Activated CD8-positive, alpha-beta memory T cell treated with anti-CD3 and anti-CD28 coated beads for 24 hours (primary cell): ENCODE results near the gene OR2H2.

Source experiments
- DNase-seq: peaks from one replicate; pipeline ENCODE4 v3.0.0-alpha.2; 2020

Gene OR2H2

DNA sequence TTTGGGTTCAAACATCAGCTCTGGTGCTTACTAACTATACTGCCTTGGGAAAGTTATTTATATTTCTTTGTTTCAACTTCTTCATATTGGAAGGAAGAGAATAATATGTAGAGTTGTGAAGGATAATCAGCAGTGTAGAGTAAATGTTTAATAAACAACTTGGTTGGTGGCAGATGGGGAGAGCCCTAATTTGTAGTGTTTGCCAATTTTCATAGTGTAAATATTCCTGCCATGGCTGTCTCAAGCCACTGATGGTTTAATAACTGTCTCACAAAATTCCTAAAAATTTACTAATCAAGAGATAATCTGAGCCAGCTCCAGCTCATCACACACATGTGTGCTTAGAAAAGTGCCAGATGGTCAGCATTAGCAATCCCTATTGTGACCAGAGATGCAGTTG is at the start of gene OR2H2:
TSS of gene OR2H2 (plus strand) at position 301 of the 400 bp plus-strand sequence. CDS start 2,824 bp downstream, outside the sequence.
- DNase-seq = no peak

DNA sequence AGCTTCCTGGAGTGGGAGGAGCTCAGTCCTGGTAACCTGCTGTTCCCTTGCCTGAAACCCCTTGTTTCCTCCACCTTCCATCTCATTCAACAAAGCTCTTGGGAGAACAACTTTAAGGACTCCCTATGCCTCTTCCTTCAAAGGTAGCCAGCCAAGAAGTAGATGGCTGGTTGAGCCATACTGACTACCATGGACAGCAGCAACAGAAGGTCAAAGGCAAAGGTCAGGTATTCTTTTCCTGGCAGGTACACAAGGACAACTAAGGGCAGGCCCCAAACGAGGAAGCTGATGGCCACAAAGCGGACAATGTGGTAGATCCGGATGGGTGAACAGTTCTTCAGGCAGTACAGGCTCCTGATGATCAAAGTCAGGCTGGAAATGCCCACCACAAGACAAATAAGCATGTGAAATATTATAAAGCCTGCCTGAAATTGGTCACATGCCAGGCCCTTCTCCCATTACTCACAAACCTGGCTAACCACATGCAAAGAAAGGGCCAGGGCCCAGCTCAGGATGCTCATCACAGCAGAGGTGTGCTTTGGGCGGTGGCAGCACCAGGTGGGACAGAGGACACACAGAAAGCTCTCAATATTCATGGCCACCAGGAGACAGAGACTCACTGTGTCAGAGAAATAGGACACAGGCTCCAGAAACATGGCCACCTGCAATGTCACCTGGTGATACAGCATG is 47.1 kb upstream of the OR2H2 start:
- no peak for DNase-seq

DNA sequence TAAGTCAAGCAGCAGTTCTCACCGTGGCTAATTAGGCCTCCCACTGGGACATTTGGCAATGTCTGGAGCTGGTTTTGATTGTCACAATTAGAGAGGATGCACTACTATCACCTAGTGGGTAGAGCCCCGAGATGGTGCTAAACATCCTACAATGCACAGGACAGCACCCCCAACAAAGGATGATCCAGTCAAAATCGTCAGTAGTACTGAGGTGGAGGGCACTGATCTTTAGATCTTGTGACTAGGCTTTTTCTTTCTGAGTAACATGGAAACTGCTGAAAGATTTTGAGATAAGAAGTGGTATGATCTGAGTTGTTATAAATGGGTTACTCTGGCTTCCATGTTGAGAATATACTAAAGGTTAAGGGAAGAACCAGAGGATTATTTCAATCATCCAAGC is 37.3 kb upstream of the OR2H2 start:
- no peak for DNase-seq

DNA sequence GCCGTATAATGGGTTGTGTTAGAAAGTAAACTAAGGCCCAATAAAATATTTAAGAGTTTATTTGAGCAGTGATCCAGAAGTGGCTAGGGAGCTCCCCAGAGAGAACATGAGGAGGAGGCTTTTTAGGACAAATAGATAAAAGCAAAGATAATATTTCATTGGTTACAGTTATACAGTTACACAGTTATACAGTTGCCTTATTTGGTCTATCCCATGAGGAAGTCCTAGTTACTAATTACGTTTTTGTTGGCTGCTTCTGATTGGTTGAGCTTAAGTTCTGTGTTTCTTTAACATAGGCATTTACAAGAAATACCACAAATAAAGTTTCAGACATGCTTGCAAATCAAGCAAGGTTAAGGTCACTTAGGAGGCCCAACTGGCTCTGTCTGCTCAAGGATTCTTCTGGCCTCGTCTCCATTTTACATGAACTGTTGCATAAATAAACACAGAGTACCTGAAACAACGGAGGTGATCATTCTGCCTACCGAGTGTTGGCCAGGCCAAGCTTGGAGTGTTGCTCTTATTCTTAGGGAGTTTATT is 32.3 kb upstream of the OR2H2 start:
- DNase-seq = peak; percentile 69

DNA sequence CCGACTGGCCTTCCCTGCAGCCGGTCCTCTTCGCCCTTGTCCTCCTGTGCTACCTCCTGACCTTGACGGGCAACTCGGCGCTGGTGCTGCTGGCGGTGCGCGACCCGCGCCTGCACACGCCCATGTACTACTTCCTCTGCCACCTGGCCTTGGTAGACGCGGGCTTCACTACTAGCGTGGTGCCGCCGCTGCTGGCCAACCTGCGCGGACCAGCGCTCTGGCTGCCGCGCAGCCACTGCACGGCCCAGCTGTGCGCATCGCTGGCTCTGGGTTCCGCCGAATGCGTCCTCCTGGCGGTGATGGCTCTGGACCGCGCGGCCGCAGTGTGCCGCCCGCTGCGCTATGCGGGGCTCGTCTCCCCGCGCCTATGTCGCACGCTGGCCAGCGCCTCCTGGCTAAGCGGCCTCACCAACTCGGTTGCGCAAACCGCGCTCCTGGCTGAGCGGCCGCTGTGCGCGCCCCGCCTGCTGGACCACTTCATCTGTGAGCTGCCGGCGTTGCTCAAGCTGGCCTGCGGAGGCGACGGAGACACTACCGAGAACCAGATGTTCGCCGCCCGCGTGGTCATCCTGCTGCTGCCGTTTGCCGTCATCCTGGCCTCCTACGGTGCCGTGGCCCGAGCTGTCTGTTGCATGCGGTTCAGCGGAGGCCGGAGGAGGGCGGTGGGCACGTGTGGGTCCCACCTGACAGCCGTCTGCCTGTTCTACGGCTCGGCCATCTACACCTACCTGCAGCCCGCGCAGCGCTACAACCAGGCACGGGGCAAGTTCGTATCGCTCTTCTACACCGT is 31.5 kb upstream of the OR2H2 start:
- DNase-seq = peak; percentile 73

DNA sequence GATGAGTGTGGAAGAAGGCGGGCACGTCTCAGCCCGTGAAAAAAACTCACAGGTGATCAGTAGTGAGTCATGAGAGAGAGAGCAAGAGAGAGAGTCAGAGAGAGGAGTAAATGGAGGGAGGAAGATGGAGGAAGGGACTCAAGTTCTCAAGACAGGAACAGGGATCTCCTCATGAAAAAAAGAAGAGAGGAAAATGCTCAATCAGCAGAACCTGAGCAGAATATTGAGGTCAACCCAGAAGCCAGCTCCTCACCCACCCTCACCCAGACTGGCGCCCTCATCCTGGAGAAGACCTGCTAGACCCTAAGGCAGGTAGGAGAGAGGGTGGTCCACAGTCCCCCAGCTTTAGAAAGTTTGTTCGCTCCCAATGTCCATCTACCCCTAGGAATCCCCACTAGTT is 30.2 kb upstream of the OR2H2 start:
- no peak for DNase-seq

DNA sequence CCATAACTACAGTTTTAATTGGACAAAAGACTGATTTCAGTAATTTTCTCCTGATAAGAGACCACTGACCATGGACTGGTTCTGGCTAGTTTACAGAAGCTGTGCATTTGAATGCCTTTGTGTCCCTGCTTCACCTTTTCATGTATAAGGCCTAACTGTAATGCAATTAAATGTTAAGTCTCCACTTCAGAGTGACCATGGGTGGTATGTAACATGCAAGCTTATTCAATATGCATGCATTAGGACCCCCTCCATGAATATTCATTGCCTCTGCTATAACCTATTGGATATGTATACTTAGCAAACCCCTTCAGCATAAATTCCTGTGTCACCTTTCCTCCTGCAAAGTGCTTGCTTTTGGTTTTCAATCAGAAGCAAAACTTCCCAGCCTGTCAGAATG is 27.6 kb upstream of the OR2H2 start:
- no peak for DNase-seq

DNA sequence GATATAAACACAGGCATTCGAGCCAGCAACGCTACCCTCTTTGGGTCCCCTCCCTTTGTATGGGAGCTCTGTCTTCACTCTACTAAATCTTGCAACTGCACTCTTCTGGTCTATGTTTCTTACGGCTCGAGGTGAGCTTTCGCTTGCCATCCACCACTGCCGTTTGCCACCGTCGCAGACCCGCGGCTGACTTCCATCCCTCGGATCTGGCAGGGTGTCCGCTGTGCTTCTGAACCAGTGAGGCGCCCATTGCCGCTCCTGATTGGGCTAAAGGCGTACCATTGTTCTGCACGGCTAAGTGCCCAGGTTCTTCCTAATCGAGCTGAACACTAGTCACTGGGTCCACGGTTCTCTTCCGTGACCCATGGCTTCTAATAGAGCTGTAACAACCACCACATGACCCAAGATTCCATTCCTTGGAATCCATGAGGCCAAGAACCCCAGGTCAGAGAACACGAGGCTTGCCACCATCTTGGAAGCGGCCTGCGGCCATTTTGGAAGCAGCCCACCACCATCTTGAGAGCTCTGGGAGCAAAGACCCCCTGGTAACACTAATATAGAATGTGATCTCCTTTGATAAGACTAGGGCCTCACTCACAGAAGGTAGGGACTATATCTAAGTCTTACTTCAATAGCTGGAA is 26.4 kb upstream of the OR2H2 start:
- no peak for DNase-seq

DNA sequence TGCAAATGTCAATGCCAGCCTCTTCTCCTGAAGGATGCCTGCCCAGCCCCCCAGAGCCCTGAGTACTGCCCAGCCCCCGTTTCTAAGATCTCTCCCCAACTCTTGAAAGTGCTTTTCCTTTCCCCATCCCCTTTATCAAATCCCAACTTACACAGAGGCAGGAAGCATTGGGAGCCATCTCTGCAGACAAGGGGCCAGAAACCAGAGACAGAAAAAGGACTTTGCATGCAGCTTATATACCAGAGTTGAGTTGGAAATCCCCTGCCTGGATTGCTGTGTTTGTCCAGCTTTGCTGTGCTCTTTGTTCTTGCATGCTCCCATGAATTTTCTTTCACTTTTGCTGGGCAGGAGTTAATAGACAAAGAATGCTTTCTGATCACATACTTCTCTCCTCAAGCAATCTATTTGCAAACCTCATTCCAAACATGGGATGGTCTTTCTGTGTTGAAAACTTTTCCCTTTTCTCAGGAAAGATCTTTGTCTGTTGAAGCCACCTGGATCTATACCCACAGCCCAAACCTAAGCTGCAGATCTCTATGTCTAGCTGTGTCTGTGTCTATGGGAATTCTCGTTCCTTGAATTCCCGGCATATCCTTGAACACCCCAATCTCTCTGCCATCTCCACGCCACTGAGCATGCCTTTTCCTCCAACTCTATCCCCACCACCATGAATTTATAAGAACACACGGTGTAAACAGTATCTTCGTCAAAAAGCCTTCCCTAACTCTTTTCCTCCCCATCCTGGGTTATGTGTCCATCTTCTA is 25.2 kb upstream of the OR2H2 start, which contains the start of gene UBD:
TSS of gene UBD (minus strand) at position 209 of the 764 bp plus-strand sequence. CDS start at position 178, 31 bp downstream.
- DNase-seq = no peak

DNA sequence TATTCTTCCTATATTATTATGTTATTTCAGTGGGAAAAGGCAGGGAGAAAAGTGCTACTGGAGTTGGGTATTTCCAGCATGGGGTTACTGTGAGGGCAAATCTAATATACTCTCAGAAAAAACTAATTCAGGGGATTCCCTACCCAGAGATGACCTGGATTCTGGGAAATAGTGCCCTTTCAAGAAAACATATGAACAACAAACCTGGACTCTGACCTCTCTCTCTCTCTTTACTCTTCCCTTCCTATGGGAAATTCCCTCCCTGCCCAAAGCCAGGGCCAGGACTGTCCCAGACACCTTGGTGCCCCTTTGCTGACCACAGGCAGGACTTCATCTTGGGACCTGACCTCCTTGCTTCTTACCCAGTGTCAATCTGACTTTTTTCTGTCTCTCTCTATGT is 23.8 kb upstream of the OR2H2 start:
- DNase-seq = no peak

DNA sequence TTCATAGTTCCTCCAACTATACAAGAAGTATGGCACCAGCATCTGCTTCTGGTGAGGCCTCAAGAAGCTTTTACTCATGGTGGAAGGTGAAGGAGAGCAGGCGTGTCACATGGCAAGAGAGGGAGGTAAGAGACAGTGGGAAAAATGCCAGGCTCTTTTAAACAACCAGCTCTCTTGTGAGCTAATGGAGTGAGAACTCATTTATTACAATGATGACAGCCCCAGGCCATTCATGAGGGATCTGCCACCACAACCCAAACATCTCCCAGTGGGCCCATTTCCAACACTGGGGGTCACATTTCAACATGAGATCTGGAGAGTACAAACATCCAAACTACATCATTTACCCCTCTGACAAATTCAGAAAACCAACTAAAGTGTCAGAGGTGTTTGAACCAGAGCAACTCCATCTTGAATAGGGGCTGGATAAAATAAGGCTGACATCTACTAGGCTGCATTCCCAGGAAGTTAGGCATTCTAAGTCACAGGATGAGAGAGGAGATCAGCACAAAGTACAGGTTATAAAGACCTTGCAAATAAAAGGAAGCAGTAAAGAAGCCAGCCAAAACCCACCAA is 23.2 kb upstream of the OR2H2 start:
- no peak for DNase-seq

DNA sequence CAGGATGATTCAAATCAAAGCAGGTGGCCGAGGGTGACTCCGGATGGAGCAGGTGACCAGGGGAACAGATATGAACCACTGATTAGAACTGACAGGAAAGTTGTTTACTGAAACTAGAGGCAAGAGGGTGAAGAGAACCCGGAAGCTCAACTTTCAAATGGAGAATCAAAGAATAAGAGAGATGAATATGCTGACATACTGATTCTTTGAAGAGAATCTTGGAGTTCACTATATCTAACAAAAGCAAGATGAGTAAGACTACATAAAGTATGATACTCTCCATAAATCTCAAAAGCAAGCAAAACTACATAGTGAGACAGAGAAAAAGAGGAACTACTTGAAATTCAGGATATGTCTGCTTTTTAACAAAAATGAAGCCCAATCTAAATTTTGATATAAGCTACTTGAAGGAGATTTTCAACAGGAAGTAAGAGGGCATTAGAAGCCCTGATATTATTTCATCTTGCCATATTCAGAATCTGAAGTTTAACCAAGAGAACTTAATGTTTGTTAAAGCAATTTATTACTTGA is 21.4 kb upstream of the OR2H2 start:
- no peak for DNase-seq

DNA sequence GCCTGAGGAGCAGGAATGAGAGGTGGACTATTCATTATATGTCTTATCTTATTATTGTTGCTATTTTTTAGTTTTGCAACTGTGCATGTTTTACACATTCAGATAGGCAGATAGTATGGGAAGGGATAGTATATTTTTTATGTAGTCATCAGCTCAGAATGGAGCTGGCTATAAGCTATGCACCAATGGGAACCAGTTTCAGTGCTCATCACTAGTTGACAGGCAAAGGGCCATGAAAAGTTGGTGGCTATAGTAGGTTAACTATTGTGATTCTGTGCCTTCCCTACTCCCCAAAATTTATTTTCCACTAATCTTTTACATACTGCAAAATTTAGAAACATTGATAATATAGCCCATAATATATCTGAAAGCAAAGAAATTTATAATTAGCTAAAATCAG is 20.0 kb upstream of the OR2H2 start:
- DNase-seq = no peak

DNA sequence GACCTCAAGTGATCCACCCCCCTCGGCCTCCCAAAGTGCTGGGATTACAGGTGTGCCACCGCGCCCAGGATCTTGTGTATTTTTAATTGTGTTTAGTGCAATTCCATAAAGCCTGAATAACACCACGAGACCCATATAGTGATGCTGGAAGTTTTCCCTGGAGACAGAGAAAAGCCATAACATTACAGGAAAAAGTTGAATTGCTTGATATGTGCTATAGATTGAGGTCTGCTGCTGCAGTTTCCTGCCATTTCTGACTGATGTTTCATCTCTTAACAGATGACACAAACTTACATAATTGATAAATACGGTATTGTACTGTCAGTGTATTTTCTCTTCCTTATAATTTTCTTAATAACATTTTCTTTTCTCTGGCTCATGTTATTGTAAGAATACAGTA is 18.1 kb upstream of the OR2H2 start:
- DNase-seq = no peak

DNA sequence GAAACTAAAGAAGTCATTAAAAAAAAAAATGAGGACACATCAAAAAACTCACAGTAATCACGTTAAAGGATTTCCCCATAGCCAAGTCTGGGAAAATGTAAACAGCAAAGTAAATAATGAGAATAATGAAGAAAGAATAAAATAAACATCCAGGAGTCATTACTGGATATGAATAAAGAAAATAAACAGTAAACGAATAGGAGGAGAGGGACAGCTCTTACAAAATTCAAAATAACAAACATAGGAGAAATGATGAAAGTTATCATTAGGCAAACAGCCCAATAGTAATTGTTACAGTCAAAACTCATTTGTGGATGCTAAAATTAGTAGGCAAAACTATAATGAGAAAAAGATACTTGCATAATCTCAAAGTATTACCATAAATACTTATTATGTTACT is 17.4 kb upstream of the OR2H2 start:
- DNase-seq = no peak

DNA sequence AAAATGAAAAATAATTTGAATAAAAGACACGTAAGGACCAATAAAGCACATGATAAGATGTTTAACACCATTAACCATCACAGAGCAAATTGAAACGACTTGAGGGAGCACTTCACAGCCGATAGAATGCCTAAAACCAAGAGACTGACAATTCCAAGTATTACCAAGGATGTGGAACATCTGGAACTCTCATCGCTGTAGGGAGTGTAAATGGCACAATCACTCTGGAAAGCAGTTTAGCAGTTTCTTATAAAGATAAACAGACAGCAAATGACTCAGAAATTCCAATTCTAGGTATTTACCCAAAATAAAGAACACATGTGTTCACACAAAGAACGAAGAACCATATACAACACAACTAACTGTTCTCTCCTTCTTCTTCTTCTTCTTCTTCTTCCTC is 16.9 kb upstream of the OR2H2 start:
- DNase-seq = no peak

DNA sequence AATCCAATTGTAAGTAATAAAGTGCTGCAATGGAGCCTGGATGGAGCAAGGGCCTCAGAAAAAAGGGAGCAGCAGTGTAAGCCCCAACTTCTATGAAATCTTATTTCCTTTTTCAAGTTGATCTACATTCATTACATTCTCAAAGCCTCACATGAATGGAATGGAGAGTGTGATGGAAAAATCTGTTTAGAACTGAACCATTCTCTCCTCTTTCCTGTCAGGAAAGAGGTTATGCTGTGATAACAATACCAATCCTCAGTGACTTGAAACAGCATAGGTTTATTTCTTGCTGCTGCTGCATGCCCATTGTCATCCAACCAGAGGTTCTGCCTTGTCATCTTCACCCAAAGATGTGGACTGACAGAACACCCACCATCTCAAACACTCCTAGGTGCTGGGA is 8.9 kb upstream of the OR2H2 start:
- no peak for DNase-seq

DNA sequence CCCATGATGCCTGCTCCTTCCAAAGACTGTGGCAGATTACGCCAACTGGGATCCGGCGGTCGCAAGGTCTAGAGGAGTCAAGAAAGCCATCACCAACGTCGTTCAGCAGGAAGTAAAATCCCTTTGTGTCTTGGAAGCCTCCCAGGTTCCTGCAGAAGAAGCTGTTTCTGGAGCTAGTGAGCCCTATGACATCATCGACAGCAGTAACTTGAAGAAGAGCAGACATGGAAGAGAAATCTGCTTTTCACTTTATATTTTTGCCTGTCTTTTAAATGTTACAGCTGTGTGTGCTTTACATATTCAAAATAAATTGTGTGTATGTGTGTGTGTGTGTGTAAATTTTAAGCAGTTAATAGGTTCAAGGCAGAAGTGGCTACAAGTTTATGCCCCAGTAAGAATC is 7.4 kb upstream of the OR2H2 start:
- no peak for DNase-seq

DNA sequence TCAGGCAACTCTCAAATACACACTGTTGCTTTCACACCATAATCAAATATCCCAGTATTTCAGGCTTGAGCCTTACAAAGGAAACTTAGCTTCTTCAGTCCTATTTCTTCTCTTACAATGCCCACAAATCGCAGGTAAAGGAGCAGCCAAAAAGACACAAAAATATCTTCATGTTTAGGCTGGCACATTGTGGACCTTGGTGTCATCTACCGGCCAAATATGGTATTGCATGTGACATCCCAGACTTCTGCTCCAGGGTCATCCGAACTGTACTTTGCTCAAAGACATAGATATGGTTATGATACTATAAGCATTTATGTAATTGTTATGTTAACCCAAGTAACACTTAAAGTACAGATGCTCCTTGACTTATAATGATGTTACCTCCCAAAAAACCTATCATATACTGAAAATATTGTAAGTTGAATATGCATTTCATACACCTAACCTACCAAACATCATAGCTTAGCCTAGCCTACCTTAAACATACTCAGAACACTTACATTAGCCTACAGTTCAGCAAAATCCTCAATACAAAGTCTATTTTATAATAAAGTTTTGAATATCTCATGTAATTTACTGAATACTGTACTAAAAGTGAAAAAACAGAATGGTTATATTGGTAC is 4.6 kb downstream of the OR2H2 start:
- peak; percentile 71 for DNase-seq

DNA sequence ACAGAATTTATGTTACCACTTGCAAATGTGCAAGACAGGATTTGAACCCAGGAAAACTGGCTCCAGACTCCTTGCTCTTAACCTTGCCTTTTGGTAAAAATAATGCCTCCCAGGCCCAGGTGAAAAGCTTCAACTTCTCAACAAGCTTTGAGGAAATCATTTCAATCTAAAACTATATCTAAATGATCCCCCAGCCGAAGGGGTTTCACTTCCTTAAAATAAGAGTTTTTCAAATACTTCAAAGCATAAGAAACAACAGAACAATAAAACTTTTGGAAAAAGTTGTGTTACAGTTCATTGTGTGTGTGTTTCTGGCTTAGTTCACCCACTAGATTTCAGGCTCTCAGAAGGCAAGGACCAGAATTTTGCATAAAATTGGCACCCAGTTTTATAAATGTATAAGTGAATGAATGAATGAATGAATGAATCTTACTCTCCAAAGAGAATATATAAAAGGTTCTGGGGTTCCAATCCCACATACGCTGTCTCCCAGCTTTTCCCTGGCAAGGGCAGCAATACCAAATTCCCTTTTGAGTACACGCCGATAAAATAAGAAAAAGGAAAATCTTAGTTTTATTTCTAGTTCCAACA is 5.4 kb downstream of the OR2H2 start:
- no peak for DNase-seq

DNA sequence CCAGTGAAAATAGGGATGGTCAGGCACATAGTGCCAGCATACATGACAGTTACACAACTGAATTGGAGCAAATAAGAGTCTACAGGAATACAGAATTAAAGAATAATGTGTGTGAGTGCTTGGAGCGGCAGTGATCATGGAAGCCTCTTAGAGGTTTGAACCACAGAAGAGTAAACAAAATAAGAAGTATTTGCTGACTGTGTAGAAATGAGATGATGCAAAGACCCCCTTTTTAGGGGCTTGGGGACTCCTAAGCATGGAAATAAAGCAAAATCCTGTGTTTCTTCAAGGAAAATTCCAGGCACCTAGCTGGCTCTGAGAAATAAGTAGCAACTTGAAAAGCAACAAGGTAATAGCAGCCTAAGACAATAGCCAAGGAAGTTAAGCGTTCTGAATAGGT is 6.8 kb downstream of the OR2H2 start:
- DNase-seq = no peak
